Uterus (tissue), 4 donors: ENCODE results near the gene NHEJ1. TPM values are rescaled to one million over a fixed set of nuclear protein-coding genes. Genes with fewer than 3 reads are reported as not detected.

ENCODE experiments used
- DNase-seq, 2 donors: peaks; one replicate each; pipeline ENCODE4 v3.0.0-alpha.2; 2019 to 2020
- H3K27ac ChIP-seq, 2 donors: fragments of 200-600 bp; sonication (generic); 1 replicate in 1 of 2; 2 replicates in 1 of 2; pipeline ENCODE4 v1.5.1; 2016 to 2018
- H3K27me3 ChIP-seq, 2 donors: fragments of 200-600 bp; sonication (generic); one replicate each; pipeline ENCODE4 v1.5.1; 2018 to 2019; ENCODE audit warnings: control low read depth in 1 of 2
- H3K36me3 ChIP-seq, 2 donors: fragments of 200-600 bp; sonication (generic); one replicate each; pipeline ENCODE4 v1.5.1; 2019; ENCODE audit warnings: control low read depth in 1 of 2
- H3K4me1 ChIP-seq, 2 donors: fragments of 200-600 bp; sonication (generic); one replicate each; pipeline ENCODE4 v1.5.1; 2018 to 2019; ENCODE audit warnings: control low read depth in 1 of 2
- H3K4me3 ChIP-seq, 2 donors: fragments of 200-600 bp; sonication (generic); 1 replicate in 1 of 2; 2 replicates in 1 of 2; pipeline ENCODE4 v1.5.1; 2018 to 2019; ENCODE audit warnings: mild to moderate bottlenecking in 1 of 2
- H3K9me3 ChIP-seq, 2 donors: fragments of 200-600 bp; sonication (generic); one replicate each; pipeline ENCODE4 v1.5.1; 2019; ENCODE audit warnings: control low read depth in 1 of 2
- POLR2A ChIP-seq, 2 donors: fragments of 450-650 bp; IDR thresholded peaks; one replicate each; pipeline ENCODE4 v1.6.1; 2016; ENCODE audit warnings: antibody characterized with exemption in 2 of 2, mild to moderate bottlenecking in 1 of 2, moderate library complexity in 1 of 2
- intact Hi-C: fragments of 100-400 bp; cut with DNase I; formaldehyde crosslinking; loops from one replicate; pipeline ENCODE4 v1.15.1; 2023; ENCODE audit warnings: low total_unique reads
- total RNA-seq, 4 donors: library from RNA; depleted of rRNA in 3 of 4; stranded (reverse); fragments of >200 nt in 3 of 4; gene quantifications; one replicate each; pipeline versions ENCODE4 v1.1.0 to v1.2.4, GENCODE V29; 2014 to 2023
- TF ChIP-seq, protein P1 (sequence below), 4 experiments: fragments of 200-600 bp in 2 of 4; fragments of 450-650 bp in 2 of 4; sonication (generic) in 2 of 4; IDR thresholded peaks; one replicate each; pipeline ENCODE4 v1.5.1; 2016 to 2019; ENCODE audit warnings: antibody characterized with exemption in 4 of 4, mild to moderate bottlenecking in 2 of 4, moderate library complexity in 1 of 4
- donor health status: DM: yes; HTN: yes; CAD: no.

The NHEJ1 gene
- total RNA-seq, 4 donors from 2014 or later, result 15.0 to 162 (median 18.1) TPM

DNA sequence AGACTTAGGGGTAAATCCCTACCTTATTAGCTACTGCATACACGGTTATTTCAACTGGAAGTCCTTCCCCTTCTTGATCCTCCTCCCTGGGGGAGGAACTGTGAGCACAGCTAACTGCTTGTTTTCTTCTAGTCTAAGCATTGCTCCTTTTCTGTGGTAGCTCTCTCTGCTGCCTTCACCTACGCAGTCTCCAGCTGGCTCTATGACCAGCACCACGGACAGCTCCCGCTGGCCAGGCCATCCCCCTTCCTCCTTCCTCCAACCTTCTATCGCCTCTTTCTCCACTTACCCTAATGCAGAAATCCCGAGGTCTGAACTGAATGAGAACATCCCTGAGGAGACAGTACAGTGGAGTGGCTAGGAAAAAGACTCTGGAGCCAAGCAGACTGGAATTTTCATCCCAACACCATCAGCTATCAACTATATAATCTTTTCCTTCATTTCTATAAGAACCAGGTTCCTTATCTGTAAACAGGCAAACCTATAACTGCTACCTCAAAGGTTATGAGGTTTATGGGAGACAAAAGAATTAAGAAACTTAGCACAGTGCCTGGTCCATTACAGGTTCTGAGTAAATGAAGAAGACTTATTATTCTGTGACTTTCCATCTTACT lies 114.6 kb downstream of the NHEJ1 start:
- peaks cover 0 to 7% of the 10 kb centered on the region in 2 donors for H3K27me3 ChIP-seq
- no peak for DNase-seq
- no peaks in the 10 kb centered on the region for H3K4me1 ChIP-seq
- no peaks in the 10 kb centered on the region for H3K36me3 ChIP-seq
- no peaks in the 10 kb centered on the region for H3K9me3 ChIP-seq
- no peak overlapping the region for H3K4me3 ChIP-seq
- no peak for TF ChIP-seq POLR2A (IDR thresholded peaks at IDR 0.05)
- TF ChIP-seq, protein P1, sequence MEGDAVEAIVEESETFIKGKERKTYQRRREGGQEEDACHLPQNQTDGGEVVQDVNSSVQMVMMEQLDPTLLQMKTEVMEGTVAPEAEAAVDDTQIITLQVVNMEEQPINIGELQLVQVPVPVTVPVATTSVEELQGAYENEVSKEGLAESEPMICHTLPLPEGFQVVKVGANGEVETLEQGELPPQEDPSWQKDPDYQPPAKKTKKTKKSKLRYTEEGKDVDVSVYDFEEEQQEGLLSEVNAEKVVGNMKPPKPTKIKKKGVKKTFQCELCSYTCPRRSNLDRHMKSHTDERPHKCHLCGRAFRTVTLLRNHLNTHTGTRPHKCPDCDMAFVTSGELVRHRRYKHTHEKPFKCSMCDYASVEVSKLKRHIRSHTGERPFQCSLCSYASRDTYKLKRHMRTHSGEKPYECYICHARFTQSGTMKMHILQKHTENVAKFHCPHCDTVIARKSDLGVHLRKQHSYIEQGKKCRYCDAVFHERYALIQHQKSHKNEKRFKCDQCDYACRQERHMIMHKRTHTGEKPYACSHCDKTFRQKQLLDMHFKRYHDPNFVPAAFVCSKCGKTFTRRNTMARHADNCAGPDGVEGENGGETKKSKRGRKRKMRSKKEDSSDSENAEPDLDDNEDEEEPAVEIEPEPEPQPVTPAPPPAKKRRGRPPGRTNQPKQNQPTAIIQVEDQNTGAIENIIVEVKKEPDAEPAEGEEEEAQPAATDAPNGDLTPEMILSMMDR (IDR thresholded peaks at IDR 0.05), result no peak
- H3K27ac ChIP-seq, result no peak overlapping the region
- intact Hi-C loops, result no loop called here

DNA sequence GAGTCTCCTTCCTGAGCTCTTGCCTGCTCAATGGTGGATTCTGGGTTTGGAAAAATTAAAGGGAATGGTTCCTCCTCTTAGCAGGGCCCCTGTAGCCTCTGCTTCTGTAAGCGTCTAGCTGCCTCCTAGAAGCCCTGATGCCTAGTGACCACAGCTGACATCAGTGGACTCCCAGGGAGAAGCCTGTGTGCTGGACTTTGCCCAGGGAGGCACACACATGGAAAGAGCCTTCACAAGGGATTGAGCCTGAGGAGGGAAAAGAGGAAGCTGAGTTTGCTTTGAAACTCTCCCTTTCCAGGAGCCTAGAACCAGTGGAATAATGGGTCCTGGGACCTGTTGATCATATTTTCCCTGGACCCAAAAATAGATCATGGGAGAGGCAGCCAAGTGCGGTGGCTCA lies 117.9 kb downstream of the NHEJ1 start:
- intact Hi-C loops, result no loop called here
- peaks cover 0 to 8% of the 10 kb centered on the region in 2 donors for H3K27me3 ChIP-seq

DNA sequence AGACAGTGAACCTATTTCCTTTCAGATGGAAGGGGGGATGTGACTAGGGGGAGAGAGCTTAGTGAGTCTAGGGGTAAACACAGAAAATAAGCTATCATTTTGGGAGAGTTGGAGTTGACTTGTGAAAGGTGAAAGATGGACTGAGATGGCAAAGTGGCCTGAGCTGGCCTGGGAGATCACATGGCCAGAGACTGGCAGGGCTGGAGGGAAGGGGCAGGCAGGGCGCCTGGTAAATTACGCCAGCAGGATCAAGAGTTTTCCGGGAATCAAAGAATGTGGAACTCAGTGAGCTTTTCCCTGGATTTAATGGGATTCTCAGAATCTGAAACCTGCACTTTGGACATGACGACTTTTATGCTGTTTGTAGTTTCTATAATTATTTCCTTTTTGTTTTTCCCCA lies 118.5 kb downstream of the NHEJ1 start:
- peaks cover 0 to 8% of the 10 kb centered on the region in 2 donors for H3K27me3 ChIP-seq

More for the DNA sequence above, 117.9 kb downstream of the NHEJ1 start:
- Histone ChIP-seq H3K36me3 (no peaks in the 10 kb centered on the region), H3K9me3 (no peaks in the 10 kb centered on the region), H3K4me3 (no peak overlapping the region), H3K27ac (no peak overlapping the region), H3K4me1 (no peaks in the 10 kb centered on the region)
- no peak for DNase-seq
- TF ChIP-seq, protein P1 (IDR thresholded peaks at IDR 0.05), result no peak
- TF ChIP-seq POLR2A (IDR thresholded peaks at IDR 0.05), result no peak

DNA sequence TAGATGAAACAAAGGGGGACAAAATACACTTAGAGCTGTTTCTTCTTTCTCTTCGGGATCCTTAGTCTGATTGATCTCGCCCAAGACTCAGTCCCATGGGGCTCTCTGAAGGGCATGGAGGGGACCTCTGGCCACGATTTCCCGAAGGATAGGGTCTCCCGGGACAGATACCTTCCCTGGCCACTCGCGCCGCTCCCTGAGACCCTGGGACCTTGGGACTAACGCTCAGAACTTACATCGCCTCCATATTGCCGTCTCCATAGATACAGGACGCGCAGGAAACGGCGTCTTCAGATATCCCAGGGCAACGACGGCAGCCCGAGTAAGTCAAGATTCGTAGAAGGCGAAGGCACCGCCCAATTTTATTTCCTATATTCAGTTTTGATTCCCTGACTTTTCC lies 119.4 kb downstream of the NHEJ1 start, which contains the start of gene CFAP65:
Gene CFAP65 (minus strand): TSS at position 265 of the 400 bp plus-strand sequence. CDS start 2,468 bp downstream, outside the sequence.
- H3K27ac ChIP-seq, result no peak within 1 kb of the TSS
- no peaks in the 10 kb centered on the region for H3K36me3 ChIP-seq
- no peak for DNase-seq
- H3K27me3 ChIP-seq, result peaks cover 0 to 8% of the 10 kb centered on the region in 2 donors
- H3K4me1 ChIP-seq, result no peaks in the 10 kb centered on the region
- intact Hi-C loops, result no loop called here
- no peaks in the 10 kb centered on the region for H3K9me3 ChIP-seq
- TF ChIP-seq POLR2A (IDR thresholded peaks at IDR 0.05), result no peak
- TF ChIP-seq, protein P1 (IDR thresholded peaks at IDR 0.05), result no peak
- no peak within 1 kb of the TSS for H3K4me3 ChIP-seq

More for the DNA sequence above, 118.5 kb downstream of the NHEJ1 start:
- no peak for TF ChIP-seq POLR2A (IDR thresholded peaks at IDR 0.05)
- TF ChIP-seq, protein P1 (IDR thresholded peaks at IDR 0.05), result no peak
- Histone ChIP-seq H3K9me3 (no peaks in the 10 kb centered on the region), H3K4me1 (no peaks in the 10 kb centered on the region), H3K36me3 (no peaks in the 10 kb centered on the region), H3K27ac (no peak overlapping the region), H3K4me3 (no peak overlapping the region)
- no peak for DNase-seq
- intact Hi-C loops, result no loop called here

DNA sequence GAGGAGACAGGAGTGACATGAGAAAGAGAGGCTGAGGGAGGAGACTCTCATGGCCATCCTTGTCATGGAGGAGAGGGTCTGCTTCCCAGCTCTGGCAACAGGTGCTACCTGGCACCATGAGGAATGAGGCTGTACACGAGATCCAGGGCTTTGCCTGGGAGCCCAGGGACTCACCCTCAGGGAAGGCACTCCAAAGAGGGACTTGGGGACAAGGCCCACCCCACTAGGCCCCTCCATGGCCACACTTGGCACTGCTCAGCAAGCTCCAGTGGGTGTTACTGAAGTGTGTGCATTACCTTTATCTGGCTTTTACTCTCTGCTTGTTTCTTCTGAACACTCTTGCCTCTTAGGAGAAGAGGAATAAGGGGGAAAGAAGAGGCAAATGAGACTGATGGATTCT lies 122.0 kb downstream of the NHEJ1 start:
- H3K36me3 ChIP-seq, result no peaks in the 10 kb centered on the region
- TF ChIP-seq POLR2A (IDR thresholded peaks at IDR 0.05), result no peak
- TF ChIP-seq, protein P1 (IDR thresholded peaks at IDR 0.05), result no peak
- no peak overlapping the region for H3K27ac ChIP-seq
- intact Hi-C loops, result no loop called here
- H3K27me3 ChIP-seq, result peaks cover 0 to 8% of the 10 kb centered on the region in 2 donors
- H3K9me3 ChIP-seq, result no peaks in the 10 kb centered on the region
- no peak for DNase-seq
- no peaks in the 10 kb centered on the region for H3K4me1 ChIP-seq
- no peak overlapping the region for H3K4me3 ChIP-seq
